HG02759 (cell line): ENCODE measurements around the gene ANKS1B.
"Not testable (repeated sequence)": the region's sequence is repeated elsewhere in the genome, so short reads cannot be mapped to it uniquely, and the experiment has no call there.

Experiments
- ATAC-seq: cut with Tn5 transposase; IDR thresholded peaks from one replicate; pipeline ENCODE4 v1.9.1; 2021; ENCODE audit warnings: mild to moderate bottlenecking, moderate library complexity; ENCODE audit not compliant: unreplicated experiment

Gene ANKS1B

GRCh38 chr12:99035803-99036202, 948.9 kb downstream of the ANKS1B start:
- ATAC-seq: no peak

GRCh38 chr12:99034201-99034600, 950.5 kb downstream of the ANKS1B start:
- ATAC-seq: not testable (repeated sequence)

- peak; percentile 38 for ATAC-seq
Measured at GRCh38 chr12:99029511-99030271, 955.0 kb downstream of the ANKS1B start.

GRCh38 chr12:99027461-99027860, 957.3 kb downstream of the ANKS1B start:
- ATAC-seq: no peak

GRCh38 chr12:99027055-99027393, 957.7 kb downstream of the ANKS1B start:
- ATAC-seq: no peak

- peak; percentile 67 for ATAC-seq
Measured at GRCh38 chr12:99026332-99027054, 958.2 kb downstream of the ANKS1B start.

- no peak for ATAC-seq
Measured at GRCh38 chr12:99024870-99025269, 959.9 kb downstream of the ANKS1B start.

- ATAC-seq: no peak
Measured at GRCh38 chr12:99024191-99024590, 960.5 kb downstream of the ANKS1B start.

GRCh38 chr12:99020871-99021270, 963.9 kb downstream of the ANKS1B start:
- no peak for ATAC-seq

- no peak for ATAC-seq
Measured at GRCh38 chr12:99019798-99020197, 964.9 kb downstream of the ANKS1B start.

- ATAC-seq: no peak
Measured at GRCh38 chr12:99017971-99018370, 966.8 kb downstream of the ANKS1B start.

- no peak for ATAC-seq
Measured at GRCh38 chr12:99009654-99010296, 975.0 kb downstream of the ANKS1B start.

GRCh38 chr12:99005601-99006000, 979.1 kb downstream of the ANKS1B start:
- no peak for ATAC-seq

GRCh38 chr12:99004799-99005466, 979.8 kb downstream of the ANKS1B start:
- ATAC-seq: no peak

- ATAC-seq: no peak
Measured at GRCh38 chr12:99002731-99003130, 982.0 kb downstream of the ANKS1B start.

- no peak for ATAC-seq
Measured at GRCh38 chr12:99002156-99002555, 982.6 kb downstream of the ANKS1B start.

GRCh38 chr12:98999559-98999958, 985.2 kb downstream of the ANKS1B start:
- no peak for ATAC-seq

- peak; percentile 82 for ATAC-seq
Measured at GRCh38 chr12:98998697-98999299, 985.9 kb downstream of the ANKS1B start.

GRCh38 chr12:98997899-98998298, 986.8 kb downstream of the ANKS1B start:
- no peak for ATAC-seq

- no peak for ATAC-seq
Measured at GRCh38 chr12:98990648-98991047, 994.1 kb downstream of the ANKS1B start.

GRCh38 chr12:98985156-98985555, 999.6 kb downstream of the ANKS1B start:
- ATAC-seq: no peak
